ENCODE measurements around the gene CLIC6. TPM values are rescaled to one million over a fixed set of nuclear protein-coding genes. Genes with fewer than 3 reads are reported as not detected.

The CLIC6 gene
- total RNA-seq, 1 donor = 0.18 TPM

DNA sequence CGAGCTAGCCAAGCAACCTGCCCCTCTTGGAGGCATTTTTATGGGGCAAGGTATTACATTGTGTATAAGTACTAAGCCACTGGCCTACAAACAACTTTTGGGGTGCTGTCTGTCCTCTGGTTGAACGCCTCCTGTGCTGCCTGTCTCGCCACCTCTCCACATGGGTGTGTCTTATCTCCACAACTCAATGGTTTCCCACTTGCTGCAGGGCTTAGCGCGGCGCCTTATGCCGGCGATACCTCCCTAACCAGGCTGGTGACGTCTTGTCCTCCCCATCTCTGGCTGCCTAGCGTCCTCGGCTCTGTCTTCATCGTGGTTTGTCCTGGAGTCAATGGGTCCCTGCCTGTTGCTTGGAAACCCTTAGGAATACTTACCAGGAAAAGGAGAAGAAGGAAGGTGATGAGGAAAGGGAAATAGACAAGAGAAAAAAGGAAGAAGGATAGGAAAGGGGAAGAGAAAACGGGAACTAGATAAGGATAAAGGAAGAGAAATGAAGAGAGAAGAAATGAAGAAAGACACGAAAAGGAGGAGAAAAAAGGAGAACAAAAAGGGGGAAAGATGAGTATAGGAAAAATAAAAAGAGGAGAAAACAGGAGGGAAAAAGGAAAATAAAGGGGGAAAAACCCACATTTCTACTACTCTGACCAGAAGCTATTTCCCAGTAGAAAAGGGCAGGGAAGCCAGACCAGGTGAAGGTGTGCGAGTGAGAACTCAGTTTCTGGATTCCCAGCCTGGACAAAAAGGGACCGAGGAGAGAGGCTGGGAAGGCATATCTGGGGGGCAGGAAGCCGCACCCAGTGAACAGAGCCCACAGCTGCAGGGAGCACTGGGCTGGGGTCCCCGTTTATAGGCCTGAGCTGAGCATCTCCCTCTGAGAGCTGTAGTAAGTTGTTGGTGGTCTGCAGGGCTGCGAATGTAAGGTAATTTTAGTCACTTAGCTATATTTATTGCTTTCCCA, 86.2 kb downstream of the CLIC6 start:
- DNase-seq (ENCODE audit: low read depth) = no peak
- H3K4me3 ChIP-seq (ENCODE audit: low read depth, low read length) = no peak overlapping the region
- TF ChIP-seq, protein P1, sequence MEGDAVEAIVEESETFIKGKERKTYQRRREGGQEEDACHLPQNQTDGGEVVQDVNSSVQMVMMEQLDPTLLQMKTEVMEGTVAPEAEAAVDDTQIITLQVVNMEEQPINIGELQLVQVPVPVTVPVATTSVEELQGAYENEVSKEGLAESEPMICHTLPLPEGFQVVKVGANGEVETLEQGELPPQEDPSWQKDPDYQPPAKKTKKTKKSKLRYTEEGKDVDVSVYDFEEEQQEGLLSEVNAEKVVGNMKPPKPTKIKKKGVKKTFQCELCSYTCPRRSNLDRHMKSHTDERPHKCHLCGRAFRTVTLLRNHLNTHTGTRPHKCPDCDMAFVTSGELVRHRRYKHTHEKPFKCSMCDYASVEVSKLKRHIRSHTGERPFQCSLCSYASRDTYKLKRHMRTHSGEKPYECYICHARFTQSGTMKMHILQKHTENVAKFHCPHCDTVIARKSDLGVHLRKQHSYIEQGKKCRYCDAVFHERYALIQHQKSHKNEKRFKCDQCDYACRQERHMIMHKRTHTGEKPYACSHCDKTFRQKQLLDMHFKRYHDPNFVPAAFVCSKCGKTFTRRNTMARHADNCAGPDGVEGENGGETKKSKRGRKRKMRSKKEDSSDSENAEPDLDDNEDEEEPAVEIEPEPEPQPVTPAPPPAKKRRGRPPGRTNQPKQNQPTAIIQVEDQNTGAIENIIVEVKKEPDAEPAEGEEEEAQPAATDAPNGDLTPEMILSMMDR (IDR thresholded peaks at IDR 0.05; ENCODE audit: insufficient read depth, low read length) = no peak

DNA sequence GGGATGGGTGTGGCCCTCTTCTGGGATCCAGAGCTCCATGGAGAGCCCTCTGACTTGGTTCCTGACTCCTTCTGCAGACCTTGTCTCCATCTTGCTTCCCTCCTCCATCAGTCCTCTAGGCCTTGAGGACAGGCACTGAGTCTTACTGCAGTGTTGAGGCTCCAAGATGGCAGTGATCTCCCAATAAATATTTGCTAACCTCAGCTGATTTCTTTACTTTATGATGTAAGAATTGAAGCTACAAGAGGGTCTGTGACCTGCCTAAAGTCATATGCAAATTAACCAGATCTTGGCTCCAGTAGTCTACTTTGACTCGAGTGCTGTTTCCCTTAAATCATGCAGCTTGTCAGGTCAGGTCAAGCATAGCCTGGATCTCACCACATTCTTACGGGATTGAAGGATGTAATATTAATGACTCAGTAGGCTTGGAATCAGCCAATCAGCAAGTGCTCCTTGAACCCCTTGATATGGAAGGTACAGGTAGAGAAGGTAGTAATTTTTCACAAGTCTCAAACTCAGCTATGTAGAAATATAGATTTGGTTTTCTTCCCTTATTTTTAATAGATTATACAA, 93.0 kb downstream of the CLIC6 start:
- no peak for DNase-seq (ENCODE audit: low read depth)
- H3K4me3 ChIP-seq (ENCODE audit: low read depth, low read length) = no peak overlapping the region
- TF ChIP-seq, protein P1 (IDR thresholded peaks at IDR 0.05; ENCODE audit: insufficient read depth, low read length) = no peak

DNA sequence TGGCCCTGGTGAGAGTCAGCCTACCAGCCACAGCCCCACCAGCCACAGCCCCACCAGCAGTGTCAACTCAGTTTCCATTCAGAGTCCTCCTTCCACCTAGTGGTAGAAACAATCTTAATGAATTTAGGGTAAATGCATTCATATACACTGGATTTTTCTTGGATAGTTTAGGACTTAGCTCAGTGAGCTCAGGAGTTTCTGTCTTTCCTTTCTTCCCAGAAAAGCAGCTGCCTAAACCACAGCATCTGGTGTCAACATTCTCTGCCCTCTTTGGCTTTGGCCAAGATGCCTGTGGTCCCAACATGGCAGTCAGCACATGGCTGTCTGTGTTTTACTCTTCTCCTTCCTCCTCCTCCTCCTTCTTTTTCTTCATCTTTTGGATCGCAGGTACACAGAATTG, 94.0 kb downstream of the CLIC6 start:
- TF ChIP-seq, protein P1 (IDR thresholded peaks at IDR 0.05; ENCODE audit: insufficient read depth, low read length) = no peak
- no peak for DNase-seq (ENCODE audit: low read depth)
- no peak overlapping the region for H3K4me3 ChIP-seq (ENCODE audit: low read depth, low read length)

DNA sequence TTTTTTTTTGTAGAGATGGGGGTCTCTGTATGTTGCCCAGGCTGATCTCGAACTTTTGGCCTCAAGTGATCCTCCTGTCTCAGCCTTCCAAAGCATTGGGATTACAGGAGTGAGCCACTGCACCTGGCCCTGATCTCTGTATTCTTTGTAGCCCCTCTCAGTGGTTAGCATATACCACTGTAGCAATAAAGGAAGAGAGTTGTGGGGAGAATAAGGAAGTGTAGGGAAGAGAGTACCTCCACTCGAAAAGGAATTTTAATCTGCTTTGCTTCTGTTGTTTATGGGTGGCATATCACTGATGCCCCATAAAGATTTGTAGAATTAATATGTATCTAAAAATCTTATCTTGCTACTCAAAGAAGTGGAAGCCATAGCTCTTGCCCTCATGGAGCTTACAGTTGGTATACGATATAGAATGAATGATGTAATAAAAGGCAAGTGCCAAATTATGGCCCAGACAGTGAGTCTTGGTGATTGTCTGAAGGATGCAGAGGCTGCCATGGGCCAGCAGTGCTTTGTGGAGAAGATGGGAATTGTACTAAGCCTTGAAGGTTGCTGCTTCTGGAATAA, 96.0 kb downstream of the CLIC6 start:
- TF ChIP-seq, protein P1 (IDR thresholded peaks at IDR 0.05; ENCODE audit: insufficient read depth, low read length) = no peak
- no peak for DNase-seq (ENCODE audit: low read depth)
- H3K4me3 ChIP-seq (ENCODE audit: low read depth, low read length) = no peak overlapping the region

DNA sequence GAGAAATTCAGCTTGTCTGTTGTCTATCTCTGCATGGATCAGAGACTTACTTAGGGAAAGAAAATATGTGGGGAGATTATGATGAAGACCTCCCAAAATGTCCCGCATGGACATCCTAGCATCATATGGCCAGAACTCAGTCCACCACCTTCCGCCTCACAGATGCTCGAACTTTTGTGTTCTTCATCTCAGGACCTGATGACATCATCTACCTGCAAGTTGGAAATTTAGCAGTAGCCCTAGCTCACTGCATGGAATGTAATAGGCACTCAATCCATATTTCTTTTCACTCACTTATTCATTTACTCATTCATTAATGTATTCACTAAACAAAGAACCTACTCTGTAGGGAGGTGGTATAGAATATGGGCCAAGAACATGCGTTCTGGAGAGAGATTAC, 96.8 kb downstream of the CLIC6 start:
- TF ChIP-seq, protein P1 (IDR thresholded peaks at IDR 0.05; ENCODE audit: insufficient read depth, low read length) = no peak
- no peak for DNase-seq (ENCODE audit: low read depth)
- no peak overlapping the region for H3K4me3 ChIP-seq (ENCODE audit: low read depth, low read length)

DNA sequence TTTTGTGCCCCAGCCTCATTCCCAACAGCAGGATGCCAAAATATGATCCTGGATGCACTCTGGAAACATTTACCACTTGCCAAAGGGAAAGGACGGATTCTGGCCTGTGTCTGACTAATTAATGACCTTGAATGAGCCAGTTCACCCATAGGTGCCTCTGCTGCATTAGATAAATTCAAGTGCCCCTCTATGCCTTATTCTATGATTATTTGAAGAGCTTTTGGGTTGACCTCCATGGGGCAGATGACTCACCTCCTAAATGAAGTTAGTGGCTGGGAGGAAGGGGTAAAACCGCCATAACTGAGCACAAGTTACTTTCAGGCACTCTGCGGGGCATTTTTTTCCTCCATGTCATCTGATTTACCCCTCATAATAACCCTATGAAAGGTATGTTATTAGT, 98.1 kb downstream of the CLIC6 start:
- TF ChIP-seq, protein P1 (IDR thresholded peaks at IDR 0.05; ENCODE audit: insufficient read depth, low read length) = no peak
- DNase-seq (ENCODE audit: low read depth) = no peak
- H3K4me3 ChIP-seq (ENCODE audit: low read depth, low read length) = no peak overlapping the region

Other genes with a start within 250 kb of the CLIC6 start
- gene SMIM34, start 245.0 kb upstream of the CLIC6 start, total RNA-seq (ENCODE audit: low replicate concordance) = 0.90 TPM in 1 of 2 replicates, not detected in the other
- 0.09 and 0.74 TPM in 2 replicates for gene KCNE1, start 156.8 kb upstream of the CLIC6 start, total RNA-seq (ENCODE audit: low replicate concordance)
- 30.5 and 39.7 TPM in 2 replicates for gene RCAN1, start 53.9 kb upstream of the CLIC6 start, total RNA-seq (ENCODE audit: low replicate concordance)